NCI-H82 treated with DMSO at 0.1 percent for 48 hours (cell line): ENCODE measurements around the gene ATOH8.

Experiments used
- DNase-seq: peaks from one replicate; lab custom pipeline; 2025; ENCODE audit not compliant: unreplicated experiment; lab: John Stamatoyannopoulos, UW

ATOH8 gene

DNA sequence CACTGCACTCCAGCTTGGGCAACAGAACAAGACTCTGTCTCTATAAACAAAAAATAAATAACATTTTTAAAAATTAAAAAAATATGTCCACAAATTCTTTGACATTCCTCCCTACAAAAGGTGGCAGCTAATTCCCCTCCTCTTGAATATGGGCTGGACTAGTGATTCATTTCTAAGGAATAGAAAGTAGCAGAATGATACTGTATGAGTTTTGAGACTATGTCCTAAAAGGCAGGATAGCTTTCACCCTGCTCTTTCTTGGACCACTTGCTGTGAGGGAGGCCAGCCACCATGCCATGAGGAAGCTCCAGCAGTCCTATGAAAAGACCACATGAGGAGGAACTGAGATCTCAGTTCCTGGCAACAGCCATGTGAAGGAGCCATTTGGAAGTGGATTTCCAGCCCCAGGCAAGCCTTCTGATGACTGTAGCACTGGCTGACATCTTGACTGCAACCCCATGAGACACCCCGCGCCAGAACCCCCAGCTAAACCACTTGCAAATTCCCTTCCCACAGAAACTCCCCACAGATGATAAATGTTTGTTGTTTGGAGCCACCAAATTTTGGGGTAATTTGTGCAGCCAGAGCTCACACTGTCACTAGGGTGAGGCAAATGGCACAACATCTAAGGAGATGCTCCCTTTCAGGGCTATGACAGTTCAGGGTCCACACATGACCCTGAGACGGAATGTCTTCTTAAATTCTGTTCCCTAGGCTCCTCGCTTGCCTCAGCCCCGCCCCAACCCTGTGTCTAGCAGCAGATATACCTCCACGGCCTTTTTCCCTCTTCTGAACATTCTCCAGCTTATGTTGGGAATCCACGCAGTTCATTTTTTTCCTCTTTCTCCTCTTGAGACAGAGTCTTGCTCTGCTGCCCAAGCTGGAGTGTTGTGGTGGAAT, 17.1 kb upstream of the ATOH8 start:
- DNase-seq, result no peak

DNA sequence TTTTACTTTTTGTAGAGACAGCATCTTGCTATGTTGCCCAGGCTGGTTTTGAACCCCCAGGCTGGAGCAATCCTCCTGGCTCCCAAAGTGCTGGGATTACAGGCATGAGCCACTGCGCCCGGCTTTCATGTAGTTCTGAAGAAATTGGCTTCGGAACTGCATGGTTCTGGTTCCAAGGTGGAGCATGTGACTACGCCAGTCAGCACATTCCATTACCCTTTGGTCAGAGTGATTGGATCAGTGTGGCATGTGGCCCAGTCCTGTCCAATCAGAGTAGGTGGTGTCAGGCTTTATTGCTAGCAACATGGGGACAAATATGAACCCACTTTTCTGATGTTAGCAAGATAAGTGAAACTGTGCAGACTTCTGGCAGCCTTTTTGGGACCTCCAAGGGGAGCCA, 16.3 kb upstream of the ATOH8 start:
- DNase-seq, result no peak

DNA sequence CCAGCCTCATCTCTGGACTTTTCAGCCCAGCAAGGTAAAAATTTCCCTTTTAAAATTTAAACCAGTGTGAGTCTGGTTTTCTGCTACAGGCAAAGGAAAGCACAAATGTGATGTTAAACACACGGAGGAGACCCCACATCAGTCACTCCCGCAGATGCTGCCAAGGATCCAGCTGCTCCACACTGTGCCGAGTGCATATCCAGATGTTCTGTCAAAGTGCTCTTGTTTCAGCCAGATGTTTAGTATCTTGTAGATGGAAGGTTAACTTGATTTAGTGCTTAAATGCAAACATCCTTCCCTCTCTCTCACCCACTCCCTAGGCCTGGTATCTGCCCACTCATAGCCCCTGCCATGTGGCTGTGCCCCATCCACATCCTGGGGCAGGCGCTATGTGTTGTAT, 15.8 kb upstream of the ATOH8 start:
- no peak for DNase-seq

DNA sequence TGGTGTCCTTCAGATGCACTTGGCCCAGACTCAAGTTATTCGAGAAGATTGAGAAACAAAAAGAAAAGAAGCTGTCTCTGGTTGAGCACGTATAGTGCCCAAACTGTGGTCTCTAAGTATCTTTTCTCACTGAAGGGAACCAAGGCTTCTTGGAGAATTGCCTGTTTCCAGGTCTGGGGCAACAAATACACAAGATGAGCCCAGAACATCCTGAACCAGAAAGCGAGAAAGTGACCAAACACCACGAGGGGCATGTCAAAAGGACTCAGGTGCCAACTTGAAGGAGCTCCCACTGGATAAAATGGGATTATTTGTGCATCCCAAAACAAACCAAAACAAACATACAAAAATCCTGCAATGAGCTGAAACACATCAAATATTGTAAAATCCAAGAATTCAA, 13.6 kb upstream of the ATOH8 start:
- no peak for DNase-seq

DNA sequence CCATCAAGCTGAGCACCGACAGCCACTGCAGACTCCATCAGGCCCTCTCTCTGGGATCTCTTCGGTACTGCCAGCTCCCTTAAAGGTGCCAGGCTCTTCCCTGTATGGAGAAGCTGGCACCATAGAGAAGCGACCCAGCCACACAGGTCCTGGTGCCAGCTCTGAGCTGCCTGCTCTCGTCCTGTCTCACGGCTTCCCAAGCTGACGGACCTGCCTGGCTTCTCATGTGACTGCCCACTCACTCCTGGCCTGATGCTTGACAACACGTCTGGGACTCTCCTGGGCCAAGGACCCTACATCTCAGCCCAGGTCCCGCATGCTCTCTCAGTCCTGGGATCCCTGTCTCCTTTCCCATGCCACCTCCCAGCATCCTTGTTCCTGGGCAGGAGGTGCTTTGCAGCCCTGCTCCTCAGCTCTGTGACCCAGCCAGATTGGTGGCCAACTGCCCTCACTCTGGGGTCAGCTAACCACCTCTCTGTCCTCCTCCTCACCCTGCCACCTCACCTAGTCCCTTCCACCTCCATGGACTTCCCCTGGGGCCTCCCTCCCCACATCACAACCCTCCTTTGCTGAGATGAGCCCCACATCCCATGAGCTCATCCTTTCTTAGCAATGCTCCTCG, 12.5 kb upstream of the ATOH8 start:
- no peak for DNase-seq

DNA sequence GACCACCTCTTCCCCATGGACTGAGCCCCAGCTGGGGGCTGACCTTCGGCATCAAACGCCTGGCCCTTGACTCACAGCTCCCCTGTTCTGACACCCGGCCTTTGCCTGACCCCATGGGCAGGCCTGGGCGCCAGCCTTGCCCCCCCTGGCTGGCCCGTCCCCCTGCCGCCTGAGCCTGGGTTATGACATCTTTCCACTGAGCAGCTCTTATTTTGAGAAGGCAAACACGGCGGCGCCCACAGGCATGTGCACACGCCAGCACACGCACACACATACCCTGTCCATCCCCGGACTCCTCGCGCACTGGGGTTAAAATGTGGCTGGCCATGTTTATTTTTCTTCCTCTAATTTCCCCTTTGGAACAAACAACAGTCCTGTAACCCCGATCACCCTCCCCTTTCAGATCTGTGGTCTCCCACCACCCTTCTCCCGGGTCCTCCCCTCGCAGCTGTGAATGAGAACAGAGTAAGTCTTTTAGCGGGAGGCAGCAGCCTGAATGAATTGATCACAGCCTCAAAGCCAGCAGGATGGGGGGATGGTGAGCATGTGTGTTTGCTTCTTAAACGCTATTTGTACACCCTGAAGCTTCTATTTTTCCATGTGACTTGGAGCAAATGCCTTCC, 11.8 kb upstream of the ATOH8 start:
- peak; percentile 77 for DNase-seq

DNA sequence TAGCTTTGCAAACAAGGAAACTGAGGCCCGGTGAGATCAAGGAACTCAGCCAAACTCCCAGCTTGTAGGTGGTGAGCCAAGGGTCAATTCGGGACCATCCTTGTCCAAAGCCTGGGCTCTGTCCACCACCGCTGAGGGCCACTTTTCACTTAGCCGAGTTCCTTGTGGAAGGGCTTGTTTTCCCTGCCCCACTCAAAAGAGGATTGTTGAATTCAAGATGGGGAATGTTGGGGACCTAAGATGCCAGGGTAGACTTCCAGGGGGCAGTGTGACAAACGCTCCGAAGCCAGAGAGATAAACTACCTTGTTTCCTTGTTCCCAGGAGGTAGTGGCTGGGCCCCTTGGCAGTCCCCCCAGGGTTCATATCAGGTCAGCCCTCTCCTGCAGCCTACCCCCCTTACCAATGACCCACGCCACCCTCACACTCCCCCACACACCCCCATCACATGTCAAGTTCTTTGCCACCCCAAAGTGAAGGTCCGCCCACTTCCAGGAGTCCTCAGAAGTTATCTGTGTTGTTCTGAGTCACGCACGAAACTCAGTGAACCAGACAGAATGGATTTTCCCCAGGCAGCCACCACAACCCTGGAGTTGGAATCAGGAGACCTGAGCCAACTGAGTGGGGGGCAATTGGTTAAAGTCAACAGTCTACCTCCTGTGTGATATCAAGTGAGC, 10.3 kb upstream of the ATOH8 start:
- DNase-seq, result no peak

DNA sequence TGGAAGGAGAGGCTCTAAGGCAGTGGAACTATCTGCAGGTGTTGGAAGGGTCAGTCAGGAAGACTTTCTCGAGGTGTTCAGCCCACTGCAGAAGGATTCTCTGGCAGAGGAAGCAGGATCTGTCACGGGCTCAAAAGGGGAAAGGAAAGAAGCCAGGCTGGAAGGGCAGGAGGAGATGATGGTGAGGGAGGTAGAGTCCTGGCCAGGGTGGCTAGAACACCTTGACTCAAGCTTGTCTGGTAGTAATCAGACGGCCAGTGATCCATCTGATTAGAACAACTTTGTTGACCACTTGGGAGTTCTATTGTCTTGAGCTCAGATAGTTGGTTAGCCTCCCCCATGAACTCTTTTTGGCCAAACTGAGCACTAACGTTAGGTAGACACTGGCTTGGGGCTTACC, 9.7 kb upstream of the ATOH8 start:
- no peak for DNase-seq

DNA sequence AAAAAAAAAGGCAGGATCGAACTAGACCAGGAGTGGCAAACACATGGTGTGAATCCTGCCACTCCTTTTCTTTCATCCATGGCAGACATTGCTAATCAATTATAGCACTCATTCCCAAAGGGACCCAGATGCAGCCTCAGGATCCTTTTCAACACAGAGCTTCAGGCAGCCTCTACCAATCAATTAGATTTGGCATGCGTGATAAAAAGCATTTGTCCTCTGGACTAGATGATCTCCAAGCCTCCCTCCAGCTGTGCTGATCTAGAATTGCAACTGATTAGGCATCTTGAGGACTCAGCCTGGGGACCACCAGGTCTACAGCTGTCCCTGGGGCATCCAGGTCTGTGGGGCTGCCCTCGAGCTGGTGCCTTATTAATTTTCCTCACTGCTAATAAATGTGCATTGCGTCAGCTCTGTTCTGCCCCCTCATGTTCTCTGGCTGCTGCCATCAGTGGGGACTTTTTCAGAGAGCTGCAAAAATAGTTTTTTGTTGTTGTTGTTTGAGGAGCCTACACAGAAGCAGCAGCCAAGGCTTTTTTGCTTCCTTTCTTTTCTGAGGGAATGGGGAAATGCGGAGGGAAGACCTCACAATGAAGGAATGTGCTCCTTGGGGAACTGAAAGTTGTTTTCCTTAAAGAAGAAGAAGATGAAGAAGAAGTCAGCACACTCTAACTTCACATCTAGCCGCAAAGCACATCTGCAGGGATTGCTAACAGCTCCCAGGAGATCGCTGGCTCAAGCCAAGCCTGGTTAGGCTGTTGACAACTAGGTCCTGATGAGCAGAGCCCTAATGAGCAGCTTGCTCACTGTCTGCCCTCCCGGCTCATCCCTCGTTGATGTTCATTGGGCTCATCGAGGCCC, 8.8 kb upstream of the ATOH8 start:
- DNase-seq, result peak; percentile 70

DNA sequence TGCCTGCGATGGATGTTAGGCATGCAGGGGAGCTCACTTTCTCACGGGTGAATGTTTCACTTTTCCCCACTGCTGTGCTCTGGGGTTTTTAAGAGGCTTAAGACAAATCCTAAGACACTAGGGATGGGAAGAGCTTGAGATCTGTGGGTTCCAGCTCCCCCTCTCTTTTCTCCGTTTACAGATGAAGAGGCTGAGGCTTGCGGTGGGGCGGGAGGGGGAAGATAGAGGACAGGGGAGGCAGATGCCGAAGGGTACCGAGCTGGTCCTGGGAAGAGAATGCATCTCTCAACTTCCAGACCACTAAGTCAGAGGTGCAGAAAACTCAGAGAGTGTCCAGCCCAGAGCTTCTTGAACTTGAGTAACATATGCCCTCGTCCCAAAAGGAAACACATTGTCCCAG, 8.2 kb upstream of the ATOH8 start:
- peak; percentile 70 for DNase-seq

DNA sequence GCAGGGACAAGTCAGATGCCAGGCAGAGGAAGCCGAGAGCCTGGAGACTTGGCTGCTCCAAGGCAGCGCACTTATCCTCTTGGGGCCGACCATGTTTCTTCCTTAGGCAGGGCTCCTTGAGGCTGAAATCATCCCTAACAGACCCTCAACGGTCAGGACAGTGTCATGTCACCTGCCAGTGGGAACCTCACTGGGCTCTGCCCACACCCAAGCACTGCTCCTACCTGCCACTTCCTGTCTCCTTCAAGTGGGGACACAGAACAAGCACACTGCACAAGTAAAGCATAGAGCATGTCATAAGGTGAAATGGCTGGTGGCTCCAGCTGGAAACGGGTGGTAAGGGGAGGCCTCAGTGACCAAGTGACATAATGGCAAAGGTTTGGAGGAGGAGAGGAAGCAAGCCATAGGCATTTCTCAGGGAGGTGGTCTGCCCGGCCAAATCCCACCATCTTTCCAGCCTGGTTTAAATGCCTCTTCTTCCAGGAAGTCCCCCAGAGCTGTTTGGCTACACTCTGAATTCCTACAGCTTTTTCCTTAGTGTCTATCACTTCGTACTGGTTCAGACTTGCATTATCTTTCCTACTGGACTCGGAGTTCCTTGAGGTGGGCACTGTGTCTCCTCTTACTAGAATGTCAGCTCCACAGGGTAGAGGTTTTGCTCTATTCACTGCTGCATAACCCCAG, 7.3 kb upstream of the ATOH8 start:
- DNase-seq, result no peak

DNA sequence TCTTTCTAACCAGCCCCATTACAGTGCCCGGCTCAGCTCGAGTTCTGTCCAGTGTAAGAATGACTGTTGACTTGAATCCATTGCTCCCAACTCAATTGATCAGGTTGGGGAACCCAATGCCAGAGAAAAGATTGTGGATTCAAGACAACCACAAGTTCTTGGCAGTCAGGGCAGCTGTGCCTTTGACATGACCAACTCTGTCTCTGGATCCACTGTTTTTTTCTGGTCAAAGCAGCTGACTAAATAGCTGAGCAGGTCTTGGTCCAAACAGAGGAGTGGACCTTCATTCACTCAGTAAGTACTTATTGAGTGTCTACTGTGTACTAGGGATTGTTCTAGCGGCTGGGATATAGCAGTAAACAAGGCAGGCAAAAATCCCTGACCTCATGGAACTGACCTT, 6.3 kb upstream of the ATOH8 start:
- DNase-seq, result no peak

DNA sequence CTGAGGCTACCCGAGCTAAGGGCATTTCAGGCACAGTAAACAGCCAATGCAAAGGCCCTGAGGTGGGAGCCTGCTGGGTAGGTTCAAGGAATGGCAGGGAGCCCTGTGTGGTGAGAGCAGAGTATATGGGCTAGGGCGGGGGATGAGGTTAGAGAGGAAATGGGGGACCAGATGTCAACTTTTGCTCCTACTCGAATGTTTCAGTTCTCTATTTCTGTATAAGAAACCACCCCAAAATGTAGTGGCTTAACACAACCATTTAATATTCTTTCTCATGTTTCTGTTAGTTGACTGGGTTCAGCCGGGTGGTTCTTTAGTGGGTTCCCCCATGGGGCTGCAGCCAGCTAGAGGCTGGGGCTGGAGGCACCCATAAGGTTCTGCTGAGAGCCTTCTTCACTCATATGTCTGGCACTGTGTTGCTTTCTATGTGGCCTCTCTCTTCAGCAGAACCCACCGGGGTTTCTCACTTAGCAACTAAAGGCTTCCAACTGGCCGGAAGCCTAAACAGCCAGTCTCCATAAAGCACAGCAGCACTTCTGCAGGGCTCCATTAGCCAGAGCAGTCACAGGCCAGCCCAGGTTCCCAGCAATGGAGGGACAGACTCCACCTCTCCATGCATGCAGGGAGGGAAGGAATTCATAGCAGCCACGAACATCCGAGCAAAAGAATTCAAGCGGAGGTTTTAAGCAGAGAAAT, 5.6 kb upstream of the ATOH8 start:
- no peak for DNase-seq

DNA sequence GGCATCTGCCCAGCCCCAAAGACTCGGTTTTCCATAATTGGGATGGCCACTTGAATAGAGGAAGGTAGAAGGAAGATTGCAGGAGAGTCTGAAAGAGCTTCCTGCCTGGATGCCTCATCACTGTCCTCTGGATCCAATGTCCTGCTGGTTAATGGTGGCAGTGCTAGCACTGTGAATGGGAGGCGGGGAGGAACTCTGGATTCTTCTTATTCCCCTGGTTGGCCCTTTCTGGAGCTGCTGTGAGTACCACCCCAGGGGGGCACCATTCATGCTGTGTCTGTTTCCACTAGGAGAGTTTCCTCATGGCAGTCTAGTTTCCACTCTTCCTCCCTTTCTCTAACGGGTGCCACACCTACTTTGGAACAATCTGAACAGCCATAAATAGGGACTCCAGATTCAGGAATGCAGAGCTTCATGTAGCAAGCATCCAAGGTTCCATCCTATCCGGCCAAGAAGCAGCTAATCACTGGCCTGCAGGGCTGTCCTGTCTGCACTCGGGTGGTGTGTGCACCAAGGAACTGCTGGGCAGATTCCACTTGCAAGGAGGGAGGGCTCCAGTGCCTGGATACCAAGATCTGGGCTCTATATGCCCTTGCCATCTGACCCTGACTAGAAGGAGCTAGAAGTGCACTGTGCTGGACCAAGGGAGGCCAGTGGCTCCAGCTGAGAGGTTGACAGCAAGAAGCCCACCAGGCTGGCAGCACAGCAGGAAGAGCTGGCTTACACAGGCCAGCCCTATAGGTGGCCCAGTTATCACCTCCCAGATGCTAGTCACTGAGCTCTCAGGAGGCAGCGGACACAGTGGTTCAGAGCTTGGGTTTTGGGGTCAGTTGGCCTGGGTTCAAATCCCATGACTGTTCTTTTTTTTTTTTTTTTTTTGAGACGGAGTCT, 4.6 kb upstream of the ATOH8 start:
- no peak for DNase-seq

DNA sequence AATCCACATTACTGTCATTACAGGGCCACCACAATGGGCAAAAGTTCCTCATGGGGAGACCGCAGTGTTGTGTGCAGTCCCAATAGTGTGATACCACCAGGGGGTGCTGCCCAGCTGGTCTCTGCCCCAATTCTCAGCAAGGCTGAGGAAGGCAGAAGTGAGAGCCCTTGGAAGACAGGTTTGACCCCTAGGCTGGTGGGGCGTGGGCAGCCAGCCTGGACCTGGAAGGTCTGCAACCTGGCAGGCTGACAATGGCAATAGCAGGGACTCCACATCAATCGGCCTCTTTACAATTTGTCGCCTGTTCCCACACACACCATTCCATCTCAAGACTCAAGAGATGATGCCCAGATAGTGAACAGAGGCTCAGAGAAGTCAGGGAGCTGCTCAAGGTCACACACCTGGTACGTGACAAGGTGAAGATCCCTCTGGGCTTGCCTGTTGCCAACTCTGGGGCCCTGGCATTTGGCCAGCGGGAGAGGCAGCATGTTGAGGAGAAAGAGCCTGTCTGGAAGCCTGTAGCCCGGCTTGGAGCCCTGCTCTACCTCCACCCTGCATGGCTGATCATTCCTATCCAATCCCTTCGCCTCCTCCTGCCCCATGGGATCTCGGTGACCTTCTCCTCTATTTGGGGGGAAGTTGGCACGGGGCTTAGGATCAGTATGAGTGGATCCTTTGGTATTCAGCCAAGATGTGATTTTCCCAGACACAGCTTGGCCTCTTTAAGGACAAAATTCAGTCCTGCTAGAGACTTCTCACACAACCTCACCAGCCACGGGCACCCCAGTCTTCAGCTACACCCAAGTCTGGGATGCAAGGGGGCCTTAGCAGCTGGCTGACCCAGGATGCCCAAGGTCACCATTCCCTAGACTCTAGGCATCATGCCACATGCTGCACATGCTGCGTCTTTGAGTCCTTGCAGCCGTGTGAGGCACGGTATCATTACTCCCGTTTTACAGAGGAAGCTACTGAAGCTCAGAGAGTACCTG, 2.9 kb upstream of the ATOH8 start:
- peak; percentile 56 for DNase-seq

DNA sequence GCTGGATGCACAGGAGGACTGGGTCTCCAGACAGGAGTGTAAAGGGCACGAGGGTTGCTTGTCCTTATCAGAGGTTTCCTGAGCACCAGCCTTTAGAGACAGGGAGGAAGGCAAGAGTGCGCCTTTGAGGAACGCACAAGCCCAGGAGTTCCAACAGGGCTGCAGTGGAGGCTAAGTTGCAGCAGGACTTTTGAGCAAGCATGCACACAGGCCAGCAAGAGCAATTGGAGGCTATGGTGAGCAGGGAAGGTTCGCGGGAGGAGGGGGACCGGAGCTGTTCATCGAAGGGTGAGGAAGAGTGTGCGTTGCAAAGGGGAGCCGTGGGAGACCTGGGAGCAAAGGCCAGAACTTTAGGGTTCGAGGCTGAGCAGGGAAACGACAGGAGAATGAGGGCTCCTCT, 2.2 kb upstream of the ATOH8 start:
- DNase-seq, result no peak

DNA sequence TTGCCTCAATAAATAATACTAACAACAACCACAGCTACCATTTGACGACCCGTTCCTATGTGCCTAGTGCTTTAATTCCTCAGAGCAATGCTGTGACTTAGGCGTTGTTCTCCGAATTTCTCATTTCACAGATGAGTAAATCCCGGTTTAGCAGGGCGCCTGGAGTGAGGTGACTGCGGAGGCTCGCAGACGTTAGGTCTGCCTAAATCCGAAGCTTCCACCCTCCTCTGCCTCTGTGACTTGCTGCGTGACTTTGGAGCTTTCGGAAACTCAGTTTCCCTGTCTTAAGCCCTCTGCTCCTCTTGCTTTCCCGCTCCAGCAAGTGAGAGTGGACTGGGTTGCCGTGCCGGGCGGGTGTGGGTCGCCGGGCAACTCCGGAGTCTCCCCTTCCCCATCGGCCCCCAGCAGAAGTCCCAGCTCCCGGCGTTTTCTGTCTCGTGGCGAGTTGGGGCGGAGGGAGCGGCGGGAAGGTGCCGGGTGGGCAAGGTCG, 711 bp upstream of the ATOH8 start:
- no peak for DNase-seq
